Dermis blood vessel endothelial cell (primary cell): ENCODE measurements around the gene GRAMD1A. TPM values are rescaled to one million over a fixed set of nuclear protein-coding genes. Genes with fewer than 3 reads are reported as not detected.
"Not testable (repeated sequence)": the region's sequence is repeated elsewhere in the genome, so short reads cannot be mapped to it uniquely, and the experiment has no call there.

ENCODE experiments used
- DNase-seq: peaks from one replicate; pipeline ENCODE4 v3.0.0; 2010
- total RNA-seq: library from RNA; depleted of rRNA; stranded (reverse); fragments of >200 nt; gene quantifications from 2 replicates; pipeline ENCODE4 v1.2.3, GENCODE V29; 2014

Gene GRAMD1A
- total RNA-seq, 1 donor from 2014 or later, result 48.5 TPM

- DNase-seq, result no peak
Observed at GRCh38 chr19:35038623-35039512, 38.7 kb downstream of the GRAMD1A start.

- no peak for DNase-seq
Observed at GRCh38 chr19:35039881-35040825, 40.0 kb downstream of the GRAMD1A start.

GRCh38 chr19:35040826-35041547 is 40.9 kb downstream of the GRAMD1A start:
- peak; percentile 57 for DNase-seq

GRCh38 chr19:35041548-35042055 is 41.5 kb downstream of the GRAMD1A start, which contains the start of gene HPN:
Gene HPN (plus strand): TSS chr19:35041721. CDS start chr19:35042507, 786 bp downstream.
- no peak for DNase-seq

- DNase-seq, result no peak
Observed at GRCh38 chr19:35042056-35042730, 42.1 kb downstream of the GRAMD1A start.

- DNase-seq, result no peak
Observed at GRCh38 chr19:35042954-35043604, 43.0 kb downstream of the GRAMD1A start.

GRCh38 chr19:35043906-35044305 is 43.8 kb downstream of the GRAMD1A start:
- no peak for DNase-seq

- DNase-seq, result peak; percentile 69
Observed at GRCh38 chr19:35044317-35045117, 44.4 kb downstream of the GRAMD1A start.

- DNase-seq, result peak; percentile 65
Observed at GRCh38 chr19:35045667-35046300, 45.7 kb downstream of the GRAMD1A start.

- no peak for DNase-seq
Observed at GRCh38 chr19:35046461-35046860, 46.3 kb downstream of the GRAMD1A start.

- DNase-seq, result no peak
Observed at GRCh38 chr19:35048911-35049411, 48.8 kb downstream of the GRAMD1A start.

GRCh38 chr19:35049456-35049855 is 49.3 kb downstream of the GRAMD1A start:
- DNase-seq, result no peak

- not testable (repeated sequence) for DNase-seq
Observed at GRCh38 chr19:35050662-35051061, 50.5 kb downstream of the GRAMD1A start.

- DNase-seq, result not testable (repeated sequence)
Observed at GRCh38 chr19:35051268-35051667, 51.1 kb downstream of the GRAMD1A start.

GRCh38 chr19:35051796-35052195 is 51.7 kb downstream of the GRAMD1A start:
- DNase-seq, result no peak

GRCh38 chr19:35052599-35053190 is 52.6 kb downstream of the GRAMD1A start:
- no peak for DNase-seq

- DNase-seq, result no peak
Observed at GRCh38 chr19:35053667-35054293, 53.7 kb downstream of the GRAMD1A start.

GRCh38 chr19:35054626-35055025 is 54.5 kb downstream of the GRAMD1A start:
- DNase-seq, result no peak
